HUES48 (cell line): ENCODE measurements around the gene RETN.
"Not testable (repeated sequence)": the region's sequence is repeated elsewhere in the genome, so short reads cannot be mapped to it uniquely, and the experiment has no call there.

Experiments used
- H3K27ac ChIP-seq: one replicate; pipeline ENCODE4 v1.7.0; 2013; ENCODE audit warnings: low read depth, low read length, inconsistent platforms
- H3K27me3 ChIP-seq: 2 replicates; pipeline ENCODE4 v1.6.1; 2013; ENCODE audit warnings: mild to moderate bottlenecking, low read length; ENCODE audit not compliant: control insufficient read depth, insufficient read depth
- H3K36me3 ChIP-seq: 2 replicates; pipeline ENCODE4 v1.6.1; 2013; ENCODE audit warnings: low read length; ENCODE audit not compliant: control insufficient read depth, insufficient read depth
- H3K4me1 ChIP-seq: 2 replicates; pipeline ENCODE4 v1.6.1; 2013; ENCODE audit warnings: mild to moderate bottlenecking, low read length; ENCODE audit not compliant: control insufficient read depth, insufficient read depth
- H3K4me3 ChIP-seq: 2 replicates; pipeline ENCODE4 v1.5.1; 2013; ENCODE audit warnings: mild to moderate bottlenecking, low read depth, low read length
- H3K9ac ChIP-seq: 2 replicates; pipeline ENCODE4 v1.6.1; 2013; ENCODE audit warnings: mild to moderate bottlenecking, low read depth, low read length, moderate library complexity
- H3K9me3 ChIP-seq: 2 replicates; pipeline ENCODE4 v1.6.1; 2013; ENCODE audit warnings: low read length; ENCODE audit not compliant: control insufficient read depth, insufficient read depth

Gene RETN

GRCh38 chr19:7639863-7640348 lies 28.9 kb upstream of the RETN start:
- Histone ChIP-seq H3K9me3 (no peaks in the 10 kb centered on the region), H3K4me3 (no peak overlapping the region), H3K4me1 (no peaks in the 10 kb centered on the region), H3K36me3 (peaks cover 3% of the 10 kb centered on the region), H3K27me3 (peaks cover 18% of the 10 kb centered on the region), H3K9ac (no peak overlapping the region), H3K27ac (no peak overlapping the region)

DNA sequence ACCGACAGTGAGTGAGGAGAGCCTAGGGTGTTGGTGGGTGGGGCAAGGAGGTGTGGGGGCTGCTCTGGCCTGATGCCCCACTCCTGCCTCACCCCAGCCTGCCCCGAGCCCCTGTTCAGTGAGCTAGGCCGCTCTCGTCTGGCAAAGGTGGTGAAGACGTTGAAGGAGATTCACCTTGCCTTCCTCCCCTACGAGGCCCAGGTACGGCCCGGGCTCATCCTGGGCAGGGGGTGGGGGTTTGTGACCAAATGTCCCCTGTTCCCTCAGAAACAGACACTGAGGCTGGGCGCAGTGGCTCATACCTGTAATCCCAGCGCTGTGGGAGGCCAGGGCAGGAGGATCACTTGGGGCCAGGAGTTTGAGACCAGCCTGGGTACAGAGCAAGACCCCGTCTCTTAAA lies 28.0 kb upstream of the RETN start:
- peaks cover 9% of the 10 kb centered on the region for H3K27me3 ChIP-seq
- H3K9ac ChIP-seq: no peak overlapping the region
- peaks cover 3% of the 10 kb centered on the region for H3K36me3 ChIP-seq
- H3K9me3 ChIP-seq: no peaks in the 10 kb centered on the region
- no peaks in the 10 kb centered on the region for H3K4me1 ChIP-seq
- H3K4me3 ChIP-seq: no peak overlapping the region
- no peak overlapping the region for H3K27ac ChIP-seq

DNA sequence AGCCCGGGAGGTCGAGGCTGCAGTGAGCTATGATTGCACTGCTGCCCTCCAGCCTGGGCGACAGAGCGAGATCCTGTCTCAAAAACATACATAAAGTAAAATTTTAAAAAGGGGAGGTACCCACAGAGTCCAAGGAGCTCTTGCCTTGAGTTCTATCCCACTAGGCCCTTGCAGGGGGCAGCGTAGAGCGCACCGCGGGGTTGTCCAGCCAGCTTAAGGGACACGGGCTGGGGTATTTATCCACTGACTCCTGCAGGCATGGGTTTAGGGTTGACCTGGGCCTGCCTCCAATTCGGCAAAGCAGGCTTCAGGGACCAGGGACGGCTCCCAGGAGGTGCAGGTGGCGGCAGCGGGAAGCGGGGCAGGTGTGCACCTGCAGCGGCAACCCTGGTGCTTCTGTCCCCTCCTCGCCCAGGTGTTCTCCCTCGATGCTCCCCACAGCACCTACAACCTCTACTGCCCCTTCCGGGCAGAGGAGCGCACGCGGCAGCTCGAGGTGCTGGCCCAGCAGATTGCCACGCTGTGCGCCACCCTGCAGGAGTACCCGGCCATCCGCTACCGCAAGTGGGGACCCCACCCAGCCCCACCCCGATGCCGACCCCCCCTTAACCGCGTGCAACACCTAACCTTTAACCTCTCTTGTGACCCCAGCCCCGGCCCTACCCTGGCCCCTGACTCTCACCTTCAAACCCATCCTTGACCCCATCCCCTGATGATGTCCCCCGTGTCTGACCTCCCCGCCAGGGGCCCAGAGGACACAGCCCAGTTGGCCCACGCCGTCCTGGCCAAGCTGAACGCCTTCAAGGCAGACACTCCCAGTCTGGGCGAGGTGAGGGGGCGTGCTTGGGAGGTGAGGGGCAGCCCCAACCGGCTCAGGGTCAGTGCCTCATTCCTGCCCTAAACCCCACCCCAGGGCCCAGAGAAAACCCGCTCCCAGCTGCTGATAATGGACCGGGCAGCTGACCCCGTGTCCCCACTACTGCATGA lies 27.3 kb upstream of the RETN start:
- no peaks in the 10 kb centered on the region for H3K4me1 ChIP-seq
- H3K27me3 ChIP-seq: peaks cover 1% of the 10 kb centered on the region
- H3K27ac ChIP-seq: no peak overlapping the region
- no peak overlapping the region for H3K9ac ChIP-seq
- no peak overlapping the region for H3K4me3 ChIP-seq
- no peaks in the 10 kb centered on the region for H3K9me3 ChIP-seq
- H3K36me3 ChIP-seq: peaks cover 3% of the 10 kb centered on the region

GRCh38 chr19:7642295-7643030 lies 26.4 kb upstream of the RETN start:
- Histone ChIP-seq H3K9ac (no peak overlapping the region), H3K36me3 (peaks cover 3% of the 10 kb centered on the region), H3K4me3 (no peak overlapping the region), H3K4me1 (no peaks in the 10 kb centered on the region), H3K27me3 (no peaks in the 10 kb centered on the region), H3K9me3 (no peaks in the 10 kb centered on the region), H3K27ac (no peak overlapping the region)

DNA sequence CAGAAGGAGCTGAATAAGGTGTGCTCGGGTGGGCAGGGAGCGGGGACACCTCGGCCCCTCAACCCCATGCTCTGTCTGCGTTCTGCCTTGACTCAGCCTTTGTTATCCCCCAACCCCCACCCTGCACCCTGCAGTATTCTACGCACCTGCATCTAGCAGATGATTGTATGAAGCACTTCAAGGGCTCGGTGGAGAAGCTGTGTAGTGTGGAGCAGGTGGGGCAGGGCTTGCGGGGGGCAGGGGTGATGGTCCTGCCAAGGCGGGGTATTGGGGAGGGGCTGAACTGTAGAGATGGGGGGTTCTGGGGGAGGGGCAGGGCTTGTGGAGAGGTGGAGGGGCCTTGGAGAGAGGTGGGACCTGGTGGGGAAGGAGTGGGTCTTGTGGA lies 25.8 kb upstream of the RETN start:
- Histone ChIP-seq H3K4me3 (no peak overlapping the region), H3K27ac (no peak overlapping the region), H3K27me3 (no peaks in the 10 kb centered on the region), H3K36me3 (peaks cover 3% of the 10 kb centered on the region), H3K4me1 (no peaks in the 10 kb centered on the region), H3K9me3 (no peaks in the 10 kb centered on the region), H3K9ac (no peak overlapping the region)

DNA sequence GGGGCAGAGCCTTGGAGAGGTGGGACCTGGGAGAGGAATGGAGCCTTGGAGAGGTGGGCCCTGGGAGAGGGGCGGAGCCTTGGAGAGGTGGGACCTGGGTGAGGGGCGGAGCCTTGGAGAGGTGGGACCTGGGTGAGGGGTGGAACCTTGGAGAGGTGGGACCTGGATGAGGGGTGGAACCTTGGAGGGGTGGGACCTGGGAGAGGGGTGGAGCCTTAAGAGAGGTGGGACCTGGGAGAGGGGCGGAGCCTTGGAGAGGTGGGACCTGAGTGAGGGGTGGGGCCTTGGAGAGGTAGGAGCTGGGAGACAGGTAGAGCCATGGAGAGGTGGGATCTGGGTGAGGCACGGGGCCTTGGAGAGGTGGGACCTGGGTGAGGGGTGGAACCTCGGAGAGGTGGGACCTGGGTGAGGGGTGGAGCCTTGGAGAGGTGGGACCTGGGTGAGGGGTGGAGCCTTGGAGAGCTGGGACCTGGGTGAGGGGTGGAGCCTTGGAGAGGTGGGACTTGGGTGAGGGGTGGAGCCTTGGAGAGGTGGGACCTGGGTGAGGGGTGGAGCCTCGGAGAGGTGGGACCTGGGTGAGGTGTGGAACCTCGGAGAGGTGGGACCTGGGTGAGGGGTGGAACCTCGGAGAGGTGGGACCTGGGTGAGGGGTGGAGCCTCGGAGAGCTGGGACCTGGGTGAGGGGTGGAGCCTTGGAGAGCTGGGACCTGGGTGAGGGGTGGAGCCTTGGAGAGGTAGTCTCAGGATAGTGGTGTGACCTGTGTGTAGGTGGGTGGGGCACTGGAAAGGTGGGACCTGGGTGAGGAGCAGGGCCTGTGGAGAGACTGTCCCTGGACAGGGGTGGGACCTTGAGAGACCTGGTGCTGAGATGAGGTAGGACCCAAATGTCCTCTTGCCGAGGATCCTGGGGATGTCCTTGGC lies 25.0 kb upstream of the RETN start:
- H3K4me1 ChIP-seq, H3K9ac ChIP-seq, H3K27me3 ChIP-seq, H3K4me3 ChIP-seq, H3K36me3 ChIP-seq, H3K9me3 ChIP-seq, H3K27ac ChIP-seq: not testable (repeated sequence)

- Histone ChIP-seq H3K4me3 (no peak overlapping the region), H3K36me3 (peaks cover 3% of the 10 kb centered on the region), H3K27me3 (no peaks in the 10 kb centered on the region), H3K4me1 (no peaks in the 10 kb centered on the region), H3K9me3 (no peaks in the 10 kb centered on the region), H3K27ac (no peak overlapping the region), H3K9ac (no peak overlapping the region)
Observed at GRCh38 chr19:7644550-7644877, 24.3 kb upstream of the RETN start.

- Histone ChIP-seq H3K4me1 (no peaks in the 10 kb centered on the region), H3K9me3 (no peaks in the 10 kb centered on the region), H3K36me3 (no peaks in the 10 kb centered on the region; the same call in 1 of the 2 replicates), H3K9ac (no peak overlapping the region), H3K4me3 (no peak overlapping the region), H3K27me3 (no peaks in the 10 kb centered on the region), H3K27ac (no peak overlapping the region)
Observed at GRCh38 chr19:7645163-7645562, 23.7 kb upstream of the RETN start.

- Histone ChIP-seq H3K9me3 (no peaks in the 10 kb centered on the region), H3K4me1 (no peaks in the 10 kb centered on the region), H3K9ac (no peak overlapping the region), H3K27ac (no peak overlapping the region), H3K27me3 (no peaks in the 10 kb centered on the region), H3K4me3 (no peak overlapping the region), H3K36me3 (no peaks in the 10 kb centered on the region; the same call in 1 of the 2 replicates)
Observed at GRCh38 chr19:7645656-7646425, 23.0 kb upstream of the RETN start.

DNA sequence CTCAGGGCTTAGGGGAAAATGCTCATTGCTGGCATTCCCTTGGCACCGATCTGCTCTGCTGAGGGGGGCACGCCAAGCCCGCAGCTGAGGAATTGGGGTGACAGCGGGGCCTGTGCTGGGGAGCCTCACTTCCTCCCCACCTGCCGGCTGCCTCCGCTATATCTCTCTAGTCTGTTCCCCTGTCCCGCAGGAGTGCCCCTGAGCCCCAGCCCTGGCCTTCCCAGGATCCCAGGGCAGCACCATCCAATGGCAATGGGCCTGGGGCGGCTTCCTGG lies 22.5 kb upstream of the RETN start:
- Histone ChIP-seq H3K9me3 (no peaks in the 10 kb centered on the region), H3K27me3 (no peaks in the 10 kb centered on the region), H3K27ac (no peak overlapping the region), H3K4me1 (no peaks in the 10 kb centered on the region), H3K36me3 (no peaks in the 10 kb centered on the region; the same call in 1 of the 2 replicates), H3K4me3 (no peak overlapping the region), H3K9ac (no peak overlapping the region)
